HT-29 (cell line): Measurements from ENCODE around the gene C16orf95. TPM values are rescaled to one million over a fixed set of nuclear protein-coding genes. Genes with fewer than 3 reads are reported as not detected.

ENCODE experiments used
- small RNA-seq: library from RNA; depleted of rRNA; stranded (forward); fragments of <200 nt; gene quantifications from one replicate; pipeline ENCODE3, GENCODE V24; 2014
- total RNA-seq: library from RNA; depleted of rRNA; stranded (reverse); fragments of >200 nt; shearing (Covaris generic); gene quantifications from 2 replicates; pipeline ENCODE4 v1.2.3, GENCODE V29; 2014; rRNA removed

Gene C16orf95
- total RNA-seq, 1 experiment from 2014 or later: 1.7 TPM

Small RNAs within 50 kb of the gene (small RNA-seq; reads per million reads assigned to genes)
- gene AC010531.2: not detected

Other genes starting within 250 kb of the C16orf95 start
- 26.6 and 30.8 TPM in 2 replicates for gene FBXO31, start 66.4 kb upstream of the C16orf95 start, total RNA-seq
- gene MAP1LC3B, start 74.9 kb upstream of the C16orf95 start, total RNA-seq: 14.3 and 15.3 TPM in 2 replicates
- 8.6 and 13.8 TPM in 2 replicates for gene ZCCHC14, start 175.6 kb upstream of the C16orf95 start, total RNA-seq